HFF-Myc (cell line): ENCODE measurements around the gene PPDPF.

ENCODE experiments used
- DNase-seq: peaks from one replicate; pipeline ENCODE4 v3.0.0-alpha.2; 2011; ENCODE audit warnings: low read depth; ENCODE audit errors: extremely low read depth
- H3K4me3 ChIP-seq: replicated peaks from 2 replicates; pipeline ENCODE4 v1.5.1; 2011; ENCODE audit warnings: low read depth, mild to moderate bottlenecking, control low read depth, low read length
- CTCF ChIP-seq: IDR thresholded peaks from 2 replicates; pipeline ENCODE4 v1.5.1; 2012; ENCODE audit warnings: mild to moderate bottlenecking, low read depth, low read length, control low read depth; ENCODE audit errors: missing control alignments

PPDPF gene

GRCh38 chr20:63522981-63523611 is 2.5 kb downstream of the PPDPF start:
- no peak for DNase-seq
- no peak for TF ChIP-seq CTCF
- no peak overlapping the region for H3K4me3 ChIP-seq

- no peak for DNase-seq
- no peak overlapping the region for H3K4me3 ChIP-seq
- TF ChIP-seq CTCF: no peak
Observed at GRCh38 chr20:63525185-63525584, 4.6 kb downstream of the PPDPF start.

GRCh38 chr20:63525971-63526370 is 5.4 kb downstream of the PPDPF start:
- H3K4me3 ChIP-seq: no peak overlapping the region
- TF ChIP-seq CTCF: no peak

GRCh38 chr20:63527184-63527583 is 6.6 kb downstream of the PPDPF start:
- DNase-seq: no peak
- no peak for TF ChIP-seq CTCF
- H3K4me3 ChIP-seq: no peak overlapping the region

More at GRCh38 chr20:63525971-63526370, 5.4 kb downstream of the PPDPF start:
- DNase-seq: no peak

- TF ChIP-seq CTCF: no peak
- H3K4me3 ChIP-seq: no peak overlapping the region
- DNase-seq: no peak
Observed at GRCh38 chr20:63529180-63529860, 8.8 kb downstream of the PPDPF start.

- no peak for DNase-seq
- no peak overlapping the region for H3K4me3 ChIP-seq
- TF ChIP-seq CTCF: no peak
Observed at GRCh38 chr20:63529861-63530787, 9.6 kb downstream of the PPDPF start.
